ENCODE results near the gene GFPT1. TPM values are rescaled to one million over a fixed set of nuclear protein-coding genes. Genes with fewer than 3 reads are reported as not detected.

GFPT1 gene
- total RNA-seq, 2 experiments from 2014 or later, result 21.7 to 22.8 TPM

Other genes starting within 250 kb of the GFPT1 start
- gene NFU1, start 50.2 kb upstream of the GFPT1 start, total RNA-seq, result 10 to 100 TPM; 28.5 to 40.9 TPM

Measured in activated CD8-positive, alpha-beta memory T cell treated with anti-CD3 and anti-CD28 coated beads, Interleukin-2, amount 10 ng/mL, durations not matched to agents 7 days and 5 days (primary cell).